Cardiac muscle cell (in vitro differentiated cells and primary cell): Measurements from ENCODE around the gene SNX2. TPM values are rescaled to one million over a fixed set of nuclear protein-coding genes. Genes with fewer than 3 reads are reported as not detected.

Source experiments
- DNase-seq, 2 donors: peaks; one replicate each; pipeline versions ENCODE4 v3.0.0 to v3.0.0-alpha.2; 2010 to 2017; ENCODE audit warnings: low read depth in 1 of 2, low spot score in 1 of 2
- H3K27ac ChIP-seq: fragments of 200-600 bp; sonication (generic); 2 replicates; pipeline ENCODE4 v1.5.1; 2016
- H3K27me3 ChIP-seq: fragments of 200-600 bp; sonication (generic); 2 replicates; pipeline ENCODE4 v1.6.0; 2016; ENCODE audit warnings: control low read depth
- H3K36me3 ChIP-seq: fragments of 200-600 bp; sonication (generic); 2 replicates; pipeline ENCODE4 v1.5.1; 2016; ENCODE audit warnings: control low read depth
- H3K4me1 ChIP-seq: fragments of 200-600 bp; sonication (generic); 2 replicates; pipeline ENCODE4 v1.8.1; 2017; ENCODE audit warnings: low read depth, mild to moderate bottlenecking, mixed run types
- H3K4me3 ChIP-seq: fragments of 200-600 bp; sonication (generic); 2 replicates; pipeline ENCODE4 v1.5.1; 2016; ENCODE audit warnings: mild to moderate bottlenecking
- H3K9me3 ChIP-seq: fragments of 200-600 bp; sonication (generic); 2 replicates; pipeline ENCODE4 v1.5.1; 2017; ENCODE audit warnings: low read depth, mild to moderate bottlenecking, control low read depth
- CTCF ChIP-seq: IDR thresholded peaks from 2 replicates; pipeline ENCODE4 v1.5.1; 2012; ENCODE audit warnings: low read depth, mild to moderate bottlenecking, low read length
- polyA plus RNA-seq: library from polyadenylated mRNA; unstranded; fragments of >200 nt; fragmentation: Nextera tagmentation; extraction: Ambion mirVana; gene quantifications from 2 replicates; pipeline ENCODE4 v1.2.1, GENCODE V29; 2016
- total RNA-seq: library from RNA; depleted of rRNA; stranded (reverse); fragments of >200 nt; gene quantifications from 2 replicates; pipeline ENCODE4 v1.2.3, GENCODE V29; 2016

The SNX2 gene
- total and polyA plus RNA-seq, 2 experiments from 2014 or later = 26.9 to 49.3 TPM

- DNase-seq = no peak
- Histone ChIP-seq H3K9me3 (no peaks in the 10 kb centered on the region), H3K27ac (no peak overlapping the region), H3K4me1 (no peaks in the 10 kb centered on the region), H3K36me3 (no peaks in the 10 kb centered on the region), H3K27me3 (no peaks in the 10 kb centered on the region), H3K4me3 (no peak overlapping the region)
- TF ChIP-seq CTCF = no peak
Observed at GRCh38 chr5:122753500-122753899, 21.4 kb upstream of the SNX2 start.

GRCh38 chr5:122755783-122756182 lies 19.1 kb upstream of the SNX2 start:
- Histone ChIP-seq H3K4me1 (no peaks in the 10 kb centered on the region), H3K27ac (no peak overlapping the region), H3K9me3 (no peaks in the 10 kb centered on the region), H3K4me3 (no peak overlapping the region), H3K27me3 (no peaks in the 10 kb centered on the region), H3K36me3 (no peaks in the 10 kb centered on the region)
- TF ChIP-seq CTCF = no peak
- peak in 1 of 2 donors; percentile 32 for DNase-seq

- Histone ChIP-seq H3K9me3 (no peaks in the 10 kb centered on the region), H3K27me3 (no peaks in the 10 kb centered on the region), H3K27ac (no peak overlapping the region), H3K4me3 (no peak overlapping the region), H3K36me3 (no peaks in the 10 kb centered on the region), H3K4me1 (no peaks in the 10 kb centered on the region)
- no peak for TF ChIP-seq CTCF
- DNase-seq = peak in 1 of 2 donors; percentile 91
Observed at GRCh38 chr5:122756264-122756911, 18.5 kb upstream of the SNX2 start.

GRCh38 chr5:122757285-122757684 lies 17.6 kb upstream of the SNX2 start:
- H3K27me3 ChIP-seq = no peaks in the 10 kb centered on the region
- no peaks in the 10 kb centered on the region for H3K4me1 ChIP-seq
- DNase-seq = no peak
- H3K27ac ChIP-seq = no peak overlapping the region
- no peaks in the 10 kb centered on the region for H3K36me3 ChIP-seq
- TF ChIP-seq CTCF = no peak
- H3K9me3 ChIP-seq = no peaks in the 10 kb centered on the region
- H3K4me3 ChIP-seq = no peak overlapping the region

GRCh38 chr5:122759241-122760070 lies 15.4 kb upstream of the SNX2 start:
- no peaks in the 10 kb centered on the region for H3K36me3 ChIP-seq
- no peak overlapping the region for H3K27ac ChIP-seq
- TF ChIP-seq CTCF = no peak
- DNase-seq = no peak
- H3K4me3 ChIP-seq = no peak overlapping the region
- H3K9me3 ChIP-seq = no peaks in the 10 kb centered on the region
- H3K27me3 ChIP-seq = no peaks in the 10 kb centered on the region
- H3K4me1 ChIP-seq = no peaks in the 10 kb centered on the region
